Pericardium fibroblast (primary cell): ENCODE results near the gene MGAT4A. TPM values are rescaled to one million over a fixed set of nuclear protein-coding genes. Genes with fewer than 3 reads are reported as not detected.

Experiments used
- total RNA-seq: library from RNA; depleted of rRNA; stranded (reverse); fragments of >200 nt; gene quantifications from 2 replicates; pipeline ENCODE4 v1.2.3, GENCODE V29; 2015

The MGAT4A gene
- total RNA-seq = 0.12 and 0.68 TPM in 2 replicates

DNA sequence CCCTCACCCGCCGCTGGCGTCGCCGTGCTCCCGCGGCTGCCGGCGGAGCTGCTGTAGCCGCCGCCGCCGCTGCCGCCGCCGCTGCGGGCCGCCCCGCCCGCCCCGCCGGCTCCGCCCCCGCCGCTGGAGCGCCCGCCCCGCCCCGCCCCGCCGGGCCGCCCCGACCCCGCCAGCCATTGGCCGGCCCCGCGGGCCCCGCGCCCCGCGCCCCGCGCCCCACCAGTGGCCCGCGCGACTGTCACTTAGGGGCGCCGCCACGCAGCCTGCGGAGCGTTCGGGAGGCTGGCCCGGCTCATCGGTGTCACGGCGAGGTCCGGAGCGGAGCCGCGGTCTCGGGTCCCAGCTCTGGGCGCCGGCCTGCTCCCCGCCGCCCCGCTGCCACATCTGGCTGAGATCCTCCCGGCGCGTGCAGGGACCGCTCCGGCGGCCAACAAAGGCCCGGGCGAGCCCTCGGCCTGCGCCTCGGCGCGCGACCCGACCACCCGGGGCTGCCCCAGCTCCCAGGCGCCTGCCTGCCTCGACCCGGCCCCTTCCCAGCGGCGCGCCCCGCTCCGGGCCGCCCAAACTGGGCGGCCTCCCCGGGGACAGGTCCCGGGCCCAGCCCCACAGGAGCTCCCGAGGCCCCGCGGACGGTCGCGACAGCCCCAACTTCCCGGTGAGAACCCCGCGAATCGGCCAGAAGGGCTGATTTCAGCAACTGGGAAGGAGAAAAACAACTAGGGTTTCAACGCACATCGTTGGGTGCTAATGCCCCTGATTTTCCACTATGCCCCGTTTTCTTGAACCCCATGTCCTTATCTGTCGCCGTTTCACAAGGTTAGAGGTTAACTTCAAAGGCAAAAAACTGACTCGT lies at the start of gene MGAT4A:
TSS of gene MGAT4A (minus strand) at position 92 of the 853 bp plus-strand sequence. CDS start 4,800 bp downstream, outside the sequence.

GRCh38 chr2:98608116-98608961 lies 122.6 kb downstream of the MGAT4A start, which contains the start of the genes COA5 and UNC50:
TSS of gene COA5 (minus strand) at chr2:98608512. CDS start at chr2:98608405, 107 bp downstream.
TSS of gene UNC50 (plus strand) at chr2:98608589. CDS start at chr2:98609760, 1,171 bp downstream.

Other genes with a start within 250 kb of the MGAT4A start
- 12.7 and 24.8 TPM in 2 replicates for gene COA5, start 122.6 kb downstream of the MGAT4A start, total RNA-seq
- gene UNC50, start 122.5 kb downstream of the MGAT4A start, total RNA-seq = 42.7 and 50.7 TPM in 2 replicates
- under 0.01 and 0.12 TPM in 2 replicates for gene CRACDL, start 205.1 kb upstream of the MGAT4A start, total RNA-seq